Thoracic aorta (tissue), 2 donors: ENCODE results near the gene ZBTB12. TPM values are rescaled to one million over a fixed set of nuclear protein-coding genes. Genes with fewer than 3 reads are reported as not detected.

Experiments
- ATAC-seq: fragments of 150-250 bp; one replicate; pipeline ENCODE4 v1.8.0; 2017; ENCODE audit warnings: low read depth; ENCODE audit not compliant: insufficient number of reproducible peaks, low FRiP score
- DNase-seq: peaks from one replicate; pipeline ENCODE4 v3.0.0-alpha.2; 2020; ENCODE audit warnings: low spot score
- H3K27ac ChIP-seq, 2 donors: fragments of 200-600 bp; sonication (generic); 1 replicate in 1 of 2; 2 replicates in 1 of 2; pipeline ENCODE4 v1.5.1; 2016; ENCODE audit warnings: mild to moderate bottlenecking in 2 of 2, moderate library complexity in 2 of 2
- H3K27me3 ChIP-seq: fragments of 200-600 bp; sonication (generic); replicated peaks from 2 replicates; pipeline ENCODE4 v1.6.0; 2016; ENCODE audit warnings: mild to moderate bottlenecking; ENCODE audit not compliant: insufficient read depth
- H3K36me3 ChIP-seq: fragments of 200-600 bp; sonication (generic); one replicate; pipeline ENCODE4 v1.5.1; 2016
- H3K4me1 ChIP-seq, 2 donors: fragments of 200-600 bp; sonication (generic); 1 replicate in 1 of 2; 2 replicates in 1 of 2; pipeline versions ENCODE4 v1.5.1 to v1.6.0; 2016; ENCODE audit warnings: low read depth in 2 of 2, mild to moderate bottlenecking in 1 of 2; ENCODE audit not compliant: control insufficient read depth in 1 of 2
- H3K4me3 ChIP-seq: fragments of 200-600 bp; sonication (generic); 2 replicates; pipeline ENCODE4 v1.5.1; 2016; ENCODE audit warnings: mild to moderate bottlenecking
- H3K9me3 ChIP-seq: fragments of 200-600 bp; sonication (generic); 2 replicates; pipeline ENCODE4 v1.5.1; 2016
- CTCF ChIP-seq: fragments of 200-600 bp; sonication (generic); IDR thresholded peaks from one replicate; pipeline ENCODE4 v1.5.1; 2019; ENCODE audit warnings: antibody characterized with exemption
- total RNA-seq, 2 donors: library from RNA; depleted of rRNA; stranded (reverse); fragments of >200 nt; gene quantifications; one replicate each; pipeline versions ENCODE4 v1.1.0 to v1.2.3, GENCODE V29; 2016

ZBTB12 gene
- total RNA-seq, 2 donors from 2014 or later = 1.6 TPM; not detected in 1

- Histone ChIP-seq H3K4me3 (no peak within 1 kb of the TSS), H3K27ac (no peak within 1 kb of the TSS), H3K4me1 (no peaks in the 10 kb centered on the region), H3K36me3 (peaks cover 25% of the 10 kb centered on the region), H3K9me3 (no peaks in the 10 kb centered on the region), H3K27me3 (no peaks in the 10 kb centered on the region)
- ATAC-seq (no peak), DNase-seq (no peak)
- TF ChIP-seq CTCF = no peak
Observed at GRCh38 chr6:31878726-31879125, 23.2 kb downstream of the ZBTB12 start, which contains the start of gene SLC44A4. SLC44A4 (minus strand) TSS chr6:31878997; CDS start chr6:31878980, 17 bp downstream.

GRCh38 chr6:31878222-31878621 lies 23.7 kb downstream of the ZBTB12 start:
- no peak for ATAC-seq
- DNase-seq = no peak
- H3K9me3 ChIP-seq = no peaks in the 10 kb centered on the region
- TF ChIP-seq CTCF = no peak
- H3K4me1 ChIP-seq = no peaks in the 10 kb centered on the region
- no peak overlapping the region for H3K27ac ChIP-seq
- H3K36me3 ChIP-seq = peaks cover 20% of the 10 kb centered on the region
- H3K27me3 ChIP-seq = no peaks in the 10 kb centered on the region
- no peak overlapping the region for H3K4me3 ChIP-seq

GRCh38 chr6:31877651-31878161 lies 24.2 kb downstream of the ZBTB12 start:
- Histone ChIP-seq H3K27me3 (no peaks in the 10 kb centered on the region), H3K27ac (no peak overlapping the region), H3K4me3 (no peak overlapping the region), H3K36me3 (peaks cover 18% of the 10 kb centered on the region), H3K4me1 (no peaks in the 10 kb centered on the region), H3K9me3 (no peaks in the 10 kb centered on the region)
- DNase-seq (no peak), ATAC-seq (no peak)
- no peak for TF ChIP-seq CTCF

- Histone ChIP-seq H3K27me3 (no peaks in the 10 kb centered on the region), H3K4me1 (no peaks in the 10 kb centered on the region), H3K4me3 (no peak overlapping the region), H3K36me3 (peaks cover 18% of the 10 kb centered on the region), H3K27ac (no peak overlapping the region), H3K9me3 (no peaks in the 10 kb centered on the region)
- no peak for DNase-seq
- ATAC-seq = no peak
- TF ChIP-seq CTCF = no peak
Observed at GRCh38 chr6:31877125-31877650, 24.7 kb downstream of the ZBTB12 start.

GRCh38 chr6:31876357-31876756 lies 25.5 kb downstream of the ZBTB12 start:
- H3K27ac ChIP-seq = no peak overlapping the region
- no peak for TF ChIP-seq CTCF
- no peaks in the 10 kb centered on the region for H3K9me3 ChIP-seq
- no peak overlapping the region for H3K4me3 ChIP-seq
- no peaks in the 10 kb centered on the region for H3K27me3 ChIP-seq
- no peaks in the 10 kb centered on the region for H3K4me1 ChIP-seq
- peaks cover 16% of the 10 kb centered on the region for H3K36me3 ChIP-seq
- ATAC-seq (no peak), DNase-seq (no peak)
